Neural cell (in vitro differentiated cells): ENCODE results near the gene IL22RA2. TPM values are rescaled to one million over a fixed set of nuclear protein-coding genes. Genes with fewer than 3 reads are reported as not detected.

Experiments used
- H2AFZ ChIP-seq: fragments of 200-600, 300-800 bp; sonication (generic), shearing (Covaris generic); 2 replicates; pipeline ENCODE4 v1.6.0; 2014; ENCODE audit warnings: low read depth, mild to moderate bottlenecking, antibody characterized with exemption, low read length, moderate library complexity
- H3F3A ChIP-seq: fragments of 200-600 bp; shearing (Covaris generic); 2 replicates; pipeline ENCODE4 v1.6.1; 2016; ENCODE audit warnings: mild to moderate bottlenecking, moderate library complexity, mixed read lengths, antibody characterized with exemption, low read length; ENCODE audit not compliant: insufficient read depth, poor library complexity, severe bottlenecking
- H3K27ac ChIP-seq: fragments of 200-600, 300-800 bp; sonication (generic), shearing (Covaris generic); 2 replicates; pipeline ENCODE4 v1.5.1; 2014; ENCODE audit warnings: mild to moderate bottlenecking, low read length, moderate library complexity
- H3K27me3 ChIP-seq: fragments of 300-800, 200-600 bp; sonication (generic), shearing (Covaris generic); 2 replicates; pipeline ENCODE4 v1.6.0; 2014; ENCODE audit warnings: mild to moderate bottlenecking, low read depth, low read length, moderate library complexity; ENCODE audit not compliant: insufficient read depth
- H3K36me3 ChIP-seq: fragments of 300-800, 200-600 bp; sonication (generic), shearing (Covaris generic); 2 replicates; pipeline ENCODE4 v1.5.1; 2014; ENCODE audit warnings: mild to moderate bottlenecking, antibody characterized with exemption, low read length, moderate library complexity; ENCODE audit not compliant: insufficient read depth
- H3K4me2 ChIP-seq: fragments of 300-800, 200-600 bp; sonication (generic), shearing (Covaris generic); 2 replicates; pipeline ENCODE4 v1.6.0; 2014; ENCODE audit warnings: mild to moderate bottlenecking, low read length
- H3K4me3 ChIP-seq: fragments of 300-800, 200-600 bp; sonication (generic), shearing (Covaris generic); 2 replicates; pipeline ENCODE4 v1.5.1; 2014; ENCODE audit warnings: mild to moderate bottlenecking, low read length, moderate library complexity
- H3K79me2 ChIP-seq: fragments of 200-600 bp; shearing (Covaris generic); replicated peaks from 2 replicates; pipeline ENCODE4 v1.6.0; 2014; ENCODE audit warnings: mild to moderate bottlenecking, low read length, moderate library complexity; ENCODE audit not compliant: insufficient read depth
- H3K9ac ChIP-seq: fragments of 300-800, 200-600 bp; sonication (generic), shearing (Covaris generic); 2 replicates; pipeline ENCODE4 v1.6.1; 2016; ENCODE audit warnings: mild to moderate bottlenecking, low read length, mixed read lengths
- H3K9me2 ChIP-seq: fragments of 200-600 bp; shearing (Covaris generic); 2 replicates; pipeline ENCODE4 v1.6.1; 2016; ENCODE audit warnings: mild to moderate bottlenecking, low read length, mixed read lengths; ENCODE audit not compliant: insufficient read depth
- H3K9me3 ChIP-seq: fragments of 200-600, 300-800 bp; sonication (generic), shearing (Covaris generic); 2 replicates; pipeline ENCODE4 v1.6.1; 2016; ENCODE audit warnings: mild to moderate bottlenecking, mixed run types, low read length, moderate library complexity, mixed read lengths
- H4K20me1 ChIP-seq: fragments of 200-600 bp; shearing (Covaris generic); 2 replicates; pipeline ENCODE4 v1.6.1; 2016; ENCODE audit warnings: mild to moderate bottlenecking, mixed run types; ENCODE audit not compliant: insufficient read depth
- EP300 ChIP-seq: fragments of 450-650 bp; conservative IDR thresholded peaks from 2 replicates; pipeline ENCODE4 v1.6.1; 2014; ENCODE audit warnings: antibody characterized with exemption, mild to moderate bottlenecking, moderate library complexity; ENCODE audit not compliant: poor library complexity, severe bottlenecking
- EZH2 ChIP-seq: fragments of 200-600, 300-800 bp; shearing (Covaris generic), sonication (generic); IDR thresholded peaks from 2 replicates; pipeline ENCODE4 v1.6.1; 2014; ENCODE audit warnings: antibody characterized with exemption, low read length, borderline replicate concordance, mild to moderate bottlenecking; ENCODE audit not compliant: insufficient read depth, poor library complexity, severe bottlenecking
- MXI1 ChIP-seq: fragments of 450-650 bp; conservative IDR thresholded peaks from 2 replicates; pipeline ENCODE4 v1.6.1; 2014; ENCODE audit warnings: antibody characterized with exemption, mild to moderate bottlenecking; ENCODE audit not compliant: poor library complexity, severe bottlenecking
- POLR2AphosphoS5 ChIP-seq: IDR thresholded peaks from 2 replicates; pipeline ENCODE4 v1.6.1; 2012
- RAD21 ChIP-seq: fragments of 450-650 bp; conservative IDR thresholded peaks from 2 replicates; pipeline ENCODE4 v1.6.1; 2014; ENCODE audit warnings: antibody characterized with exemption, mild to moderate bottlenecking, moderate library complexity
- SMC3 ChIP-seq: fragments of 450-650 bp; conservative IDR thresholded peaks from 2 replicates; pipeline ENCODE4 v1.6.1; 2014; ENCODE audit warnings: antibody characterized with exemption, mild to moderate bottlenecking, moderate library complexity; ENCODE audit not compliant: poor library complexity
- TAF1 ChIP-seq: IDR thresholded peaks from 2 replicates; pipeline ENCODE4 v1.6.1; 2012; ENCODE audit warnings: low read depth
- polyA plus RNA-seq: library from polyadenylated mRNA; depleted of rRNA; stranded (reverse); fragments of >200 nt; gene quantifications from 2 replicates; pipeline ENCODE4 v1.2.3, GENCODE V29; 2014
- TF ChIP-seq, protein P1 (sequence below): IDR thresholded peaks from 2 replicates; pipeline ENCODE4 v1.6.1; 2012; ENCODE audit warnings: borderline replicate concordance
- TF ChIP-seq, protein P2 (sequence below): fragments of 450-650 bp; IDR thresholded peaks from 2 replicates; pipeline ENCODE4 v1.5.1; 2014; ENCODE audit warnings: antibody characterized with exemption, mild to moderate bottlenecking, moderate library complexity; ENCODE audit not compliant: poor library complexity, severe bottlenecking

The IL22RA2 gene
- polyA plus RNA-seq, 1 donor from 2014 or later, result not detected

DNA sequence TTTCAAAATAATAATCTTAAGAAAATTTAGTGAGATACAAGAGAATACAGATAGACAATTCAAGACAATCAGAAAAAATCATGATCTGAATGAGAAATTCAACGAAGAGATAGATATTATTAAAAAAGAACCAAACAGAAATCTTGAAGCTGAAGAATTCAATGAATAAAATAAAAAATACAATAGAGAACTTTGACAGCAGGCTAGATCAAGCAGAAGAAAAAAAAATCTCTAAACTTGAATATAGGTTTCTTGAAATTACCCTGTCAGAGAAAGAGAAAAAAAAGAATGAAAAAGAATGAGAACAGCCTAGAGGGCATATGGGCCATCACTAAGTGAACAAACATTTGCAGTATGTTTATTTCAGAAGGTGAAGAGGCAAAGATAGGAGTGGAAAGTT, 39.0 kb downstream of the IL22RA2 start:
- no peak overlapping the region for H3K4me2 ChIP-seq
- H3K9me2 ChIP-seq, result no peaks in the 10 kb centered on the region
- H3K9me3 ChIP-seq, result peaks cover 5% of the 10 kb centered on the region
- no peaks in the 10 kb centered on the region for H3K36me3 ChIP-seq
- H3K27me3 ChIP-seq, result no peaks in the 10 kb centered on the region
- no peak overlapping the region for H2AFZ ChIP-seq
- no peak overlapping the region for H3K27ac ChIP-seq
- no peaks in the 10 kb centered on the region for H3F3A ChIP-seq
- H3K79me2 ChIP-seq, result no peaks in the 10 kb centered on the region
- no peaks in the 10 kb centered on the region for H4K20me1 ChIP-seq
- TF ChIP-seq TAF1 (no peak), EZH2 (no peak), RAD21 (no peak), EP300 (no peak), MXI1 (no peak), SMC3 (no peak), POLR2AphosphoS5 (no peak)
- TF ChIP-seq, protein P1, sequence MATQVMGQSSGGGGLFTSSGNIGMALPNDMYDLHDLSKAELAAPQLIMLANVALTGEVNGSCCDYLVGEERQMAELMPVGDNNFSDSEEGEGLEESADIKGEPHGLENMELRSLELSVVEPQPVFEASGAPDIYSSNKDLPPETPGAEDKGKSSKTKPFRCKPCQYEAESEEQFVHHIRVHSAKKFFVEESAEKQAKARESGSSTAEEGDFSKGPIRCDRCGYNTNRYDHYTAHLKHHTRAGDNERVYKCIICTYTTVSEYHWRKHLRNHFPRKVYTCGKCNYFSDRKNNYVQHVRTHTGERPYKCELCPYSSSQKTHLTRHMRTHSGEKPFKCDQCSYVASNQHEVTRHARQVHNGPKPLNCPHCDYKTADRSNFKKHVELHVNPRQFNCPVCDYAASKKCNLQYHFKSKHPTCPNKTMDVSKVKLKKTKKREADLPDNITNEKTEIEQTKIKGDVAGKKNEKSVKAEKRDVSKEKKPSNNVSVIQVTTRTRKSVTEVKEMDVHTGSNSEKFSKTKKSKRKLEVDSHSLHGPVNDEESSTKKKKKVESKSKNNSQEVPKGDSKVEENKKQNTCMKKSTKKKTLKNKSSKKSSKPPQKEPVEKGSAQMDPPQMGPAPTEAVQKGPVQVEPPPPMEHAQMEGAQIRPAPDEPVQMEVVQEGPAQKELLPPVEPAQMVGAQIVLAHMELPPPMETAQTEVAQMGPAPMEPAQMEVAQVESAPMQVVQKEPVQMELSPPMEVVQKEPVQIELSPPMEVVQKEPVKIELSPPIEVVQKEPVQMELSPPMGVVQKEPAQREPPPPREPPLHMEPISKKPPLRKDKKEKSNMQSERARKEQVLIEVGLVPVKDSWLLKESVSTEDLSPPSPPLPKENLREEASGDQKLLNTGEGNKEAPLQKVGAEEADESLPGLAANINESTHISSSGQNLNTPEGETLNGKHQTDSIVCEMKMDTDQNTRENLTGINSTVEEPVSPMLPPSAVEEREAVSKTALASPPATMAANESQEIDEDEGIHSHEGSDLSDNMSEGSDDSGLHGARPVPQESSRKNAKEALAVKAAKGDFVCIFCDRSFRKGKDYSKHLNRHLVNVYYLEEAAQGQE, result no peak
- TF ChIP-seq, protein P2, sequence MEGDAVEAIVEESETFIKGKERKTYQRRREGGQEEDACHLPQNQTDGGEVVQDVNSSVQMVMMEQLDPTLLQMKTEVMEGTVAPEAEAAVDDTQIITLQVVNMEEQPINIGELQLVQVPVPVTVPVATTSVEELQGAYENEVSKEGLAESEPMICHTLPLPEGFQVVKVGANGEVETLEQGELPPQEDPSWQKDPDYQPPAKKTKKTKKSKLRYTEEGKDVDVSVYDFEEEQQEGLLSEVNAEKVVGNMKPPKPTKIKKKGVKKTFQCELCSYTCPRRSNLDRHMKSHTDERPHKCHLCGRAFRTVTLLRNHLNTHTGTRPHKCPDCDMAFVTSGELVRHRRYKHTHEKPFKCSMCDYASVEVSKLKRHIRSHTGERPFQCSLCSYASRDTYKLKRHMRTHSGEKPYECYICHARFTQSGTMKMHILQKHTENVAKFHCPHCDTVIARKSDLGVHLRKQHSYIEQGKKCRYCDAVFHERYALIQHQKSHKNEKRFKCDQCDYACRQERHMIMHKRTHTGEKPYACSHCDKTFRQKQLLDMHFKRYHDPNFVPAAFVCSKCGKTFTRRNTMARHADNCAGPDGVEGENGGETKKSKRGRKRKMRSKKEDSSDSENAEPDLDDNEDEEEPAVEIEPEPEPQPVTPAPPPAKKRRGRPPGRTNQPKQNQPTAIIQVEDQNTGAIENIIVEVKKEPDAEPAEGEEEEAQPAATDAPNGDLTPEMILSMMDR, result no peak
- no peak overlapping the region for H3K4me3 ChIP-seq
- H3K9ac ChIP-seq, result no peak overlapping the region

DNA sequence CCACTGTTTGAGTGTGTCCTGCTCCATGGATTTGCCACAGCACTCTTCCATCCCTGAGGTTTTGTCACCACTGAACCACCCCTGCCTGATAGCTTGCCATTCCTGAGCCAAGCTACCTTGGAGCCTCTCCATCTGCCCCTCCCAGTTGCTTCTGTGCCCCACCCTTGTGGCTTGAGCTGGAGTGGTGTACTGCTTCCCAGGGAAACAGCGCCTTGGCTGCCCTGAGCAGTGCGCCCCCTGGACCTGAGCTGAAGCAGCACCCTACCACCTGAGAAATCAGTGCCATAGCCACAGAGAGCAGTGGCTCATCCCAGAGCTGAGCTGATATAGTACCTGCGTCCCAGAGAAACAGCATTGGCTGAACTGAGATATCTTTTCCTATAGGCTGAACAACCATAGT, 40.3 kb downstream of the IL22RA2 start:
- Histone ChIP-seq H3K4me3 (no peak overlapping the region), H2AFZ (no peak overlapping the region), H3K9ac (no peak overlapping the region), H3K9me3 (peaks cover 5% of the 10 kb centered on the region), H4K20me1 (no peaks in the 10 kb centered on the region), H3F3A (no peaks in the 10 kb centered on the region), H3K4me2 (no peak overlapping the region), H3K9me2 (no peaks in the 10 kb centered on the region), H3K79me2 (no peaks in the 10 kb centered on the region), H3K27me3 (no peaks in the 10 kb centered on the region), H3K27ac (no peak overlapping the region), H3K36me3 (no peaks in the 10 kb centered on the region)
- TF ChIP-seq POLR2AphosphoS5 (no peak), MXI1 (no peak)
